ENCODE measurements around the gene APOBEC3C.

DNA sequence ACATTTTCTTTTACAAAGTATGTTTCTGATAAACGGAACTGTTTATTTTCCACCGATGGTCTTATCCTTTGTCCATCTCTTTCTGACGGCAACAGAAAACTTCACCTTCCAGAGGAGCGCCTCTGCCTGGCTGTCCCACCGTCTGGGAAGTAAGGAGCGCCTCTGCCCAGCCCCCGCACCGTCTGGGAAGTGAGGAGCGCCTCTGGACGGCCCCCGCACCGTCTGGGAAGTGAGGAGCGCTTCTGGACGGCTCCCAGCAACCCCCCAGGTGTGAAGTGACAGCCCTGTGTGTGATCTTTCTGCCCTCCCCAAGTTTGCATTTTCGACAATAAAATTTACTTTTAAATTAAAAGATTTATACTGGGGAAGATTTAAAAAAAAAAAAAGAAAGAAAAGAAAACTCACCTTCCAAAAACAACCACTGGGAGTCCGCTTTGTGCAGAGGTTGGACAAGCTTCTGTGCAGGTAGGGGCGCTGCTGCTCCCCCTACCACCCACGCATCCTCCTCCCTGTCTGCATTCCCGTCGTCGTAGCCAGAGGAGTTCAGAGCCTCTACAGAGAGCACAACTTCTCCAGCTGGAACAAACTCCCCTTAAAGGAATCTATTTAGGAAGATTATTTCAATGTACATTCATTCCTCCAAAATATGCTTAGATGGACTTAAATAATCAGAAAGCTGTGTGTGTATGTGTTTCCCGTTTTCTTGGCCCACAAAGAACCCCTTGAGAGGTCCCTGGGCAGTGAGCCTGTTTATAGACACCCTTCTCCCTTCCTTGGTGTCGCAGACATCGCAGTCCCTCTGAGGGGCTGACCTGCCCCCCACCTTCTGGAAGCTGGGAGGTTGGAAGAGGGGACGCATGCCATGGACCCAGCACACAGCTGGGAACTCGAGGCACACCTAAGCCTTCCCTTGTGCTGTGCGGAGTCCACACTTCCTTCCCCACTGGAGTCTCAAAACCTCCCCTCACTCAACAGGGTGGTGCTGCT lies 32.8 kb upstream of the APOBEC3C start:
- TF ChIP-seq YY1 (IDR thresholded peaks at IDR 0.05; ENCODE audit: insufficient read depth, insufficient read length) = no peak
- TF ChIP-seq ZNF274 (IDR thresholded peaks at IDR 0.05; ENCODE audit: low read depth, low read length) = no peak
